ENCODE results near the gene RNF224.

Gene RNF224

GRCh38 chr9:137278061-137278701 lies 50.9 kb downstream of the RNF224 start:
- H3K9me3 ChIP-seq (ENCODE audit: control insufficient read depth, low read length): no peaks in the 10 kb centered on the region
- TF ChIP-seq, protein P1, sequence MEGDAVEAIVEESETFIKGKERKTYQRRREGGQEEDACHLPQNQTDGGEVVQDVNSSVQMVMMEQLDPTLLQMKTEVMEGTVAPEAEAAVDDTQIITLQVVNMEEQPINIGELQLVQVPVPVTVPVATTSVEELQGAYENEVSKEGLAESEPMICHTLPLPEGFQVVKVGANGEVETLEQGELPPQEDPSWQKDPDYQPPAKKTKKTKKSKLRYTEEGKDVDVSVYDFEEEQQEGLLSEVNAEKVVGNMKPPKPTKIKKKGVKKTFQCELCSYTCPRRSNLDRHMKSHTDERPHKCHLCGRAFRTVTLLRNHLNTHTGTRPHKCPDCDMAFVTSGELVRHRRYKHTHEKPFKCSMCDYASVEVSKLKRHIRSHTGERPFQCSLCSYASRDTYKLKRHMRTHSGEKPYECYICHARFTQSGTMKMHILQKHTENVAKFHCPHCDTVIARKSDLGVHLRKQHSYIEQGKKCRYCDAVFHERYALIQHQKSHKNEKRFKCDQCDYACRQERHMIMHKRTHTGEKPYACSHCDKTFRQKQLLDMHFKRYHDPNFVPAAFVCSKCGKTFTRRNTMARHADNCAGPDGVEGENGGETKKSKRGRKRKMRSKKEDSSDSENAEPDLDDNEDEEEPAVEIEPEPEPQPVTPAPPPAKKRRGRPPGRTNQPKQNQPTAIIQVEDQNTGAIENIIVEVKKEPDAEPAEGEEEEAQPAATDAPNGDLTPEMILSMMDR (IDR thresholded peaks at IDR 0.05): no peak
- peak overlapping the region; percentile 49 for H3K4me2 ChIP-seq (ENCODE audit: low read length)
- H3K27me3 ChIP-seq (ENCODE audit: control insufficient read depth, insufficient read depth, low read length): no peaks in the 10 kb centered on the region
- H3K4me1 ChIP-seq: no peaks in the 10 kb centered on the region
- H2AFZ ChIP-seq: no peak overlapping the region
- H3K27ac ChIP-seq: peak overlapping the region; percentile 69
- no peak overlapping the region for H3K9ac ChIP-seq
- H3K79me2 ChIP-seq: no peaks in the 10 kb centered on the region
- peak overlapping the region; percentile 13 for H3K4me3 ChIP-seq (ENCODE audit: low read depth, low read length)
- H3K36me3 ChIP-seq (ENCODE audit: control insufficient read depth, insufficient read depth, low read length): no peaks in the 10 kb centered on the region
